ENCODE measurements around the gene CBLC. TPM values are rescaled to one million over a fixed set of nuclear protein-coding genes. Genes with fewer than 3 reads are reported as not detected.

CBLC gene
- total RNA-seq, 1 donor from 2014 or later = not detected

- ChIA-PET CTCF (no interaction called here), POLR2A (interaction anchor here (0.6 kb wide), 1 partner anchor 383 kb away, joined by 9 read pairs; no protein-coding TSS in a partner anchor)
- TF ChIP-seq CTCF (IDR thresholded peaks at IDR 0.05) = no peak
- H3K36me3 Mint-ChIP-seq (ENCODE audit: low read depth) = no peaks in the 10 kb centered on the region
- H3K4me1 Mint-ChIP-seq = peaks cover 4% of the 10 kb centered on the region
- ATAC-seq (ENCODE audit: low read depth) (no peak), DNase-seq (no peak)
- H3K9me3 Mint-ChIP-seq = no peaks in the 10 kb centered on the region
- peaks cover 21% of the 10 kb centered on the region for H3K27me3 Mint-ChIP-seq
- intact Hi-C loops (cut with micrococcal nuclease) = no loop called here
- no peak overlapping the region for H3K4me3 Mint-ChIP-seq
- H3K27ac Mint-ChIP-seq = no peak overlapping the region
These were observed 33.4 kb downstream of the CBLC start for GRCh38 chr19:44811122-44811419.

GRCh38 chr19:44812142-44812718 lies 34.5 kb downstream of the CBLC start:
- no peaks in the 10 kb centered on the region for H3K36me3 Mint-ChIP-seq (ENCODE audit: low read depth)
- H3K27me3 Mint-ChIP-seq = peaks cover 19% of the 10 kb centered on the region
- no peak overlapping the region for H3K4me3 Mint-ChIP-seq
- H3K9me3 Mint-ChIP-seq = no peaks in the 10 kb centered on the region
- intact Hi-C loops (cut with micrococcal nuclease) = no loop called here
- CTCF ChIA-PET = no interaction called here
- POLR2A ChIA-PET = interaction anchor here (0.6 to 1.0 kb wide), 2 partner anchors 8 to 162 kb away, joined by 3 to 4 read pairs; no protein-coding TSS in a partner anchor
- peaks cover 4% of the 10 kb centered on the region for H3K4me1 Mint-ChIP-seq
- no peak for TF ChIP-seq CTCF (IDR thresholded peaks at IDR 0.05)
- H3K27ac Mint-ChIP-seq = no peak overlapping the region
- DNase-seq (no peak), ATAC-seq (ENCODE audit: low read depth) (no peak)

- no peak for ATAC-seq (ENCODE audit: low read depth)
- Mint-ChIP-seq H3K27me3 (peaks cover 19% of the 10 kb centered on the region), H3K9me3 (no peaks in the 10 kb centered on the region)
These were observed 35.6 kb downstream of the CBLC start for GRCh38 chr19:44813070-44813840.

GRCh38 chr19:44813841-44814470 lies 36.3 kb downstream of the CBLC start:
- H3K9me3 Mint-ChIP-seq = no peaks in the 10 kb centered on the region
- ChIA-PET POLR2A (no interaction called here), CTCF (no interaction called here)
- H3K4me3 Mint-ChIP-seq = no peak overlapping the region
- peaks cover 2% of the 10 kb centered on the region for H3K4me1 Mint-ChIP-seq
- H3K36me3 Mint-ChIP-seq (ENCODE audit: low read depth) = no peaks in the 10 kb centered on the region
- no peak overlapping the region for H3K27ac Mint-ChIP-seq
- peaks cover 19% of the 10 kb centered on the region for H3K27me3 Mint-ChIP-seq
- DNase-seq (no peak), ATAC-seq (ENCODE audit: low read depth) (no peak)
- intact Hi-C loops (cut with micrococcal nuclease) = no loop called here
- TF ChIP-seq CTCF (IDR thresholded peaks at IDR 0.05) = no peak

More at GRCh38 chr19:44813070-44813840, 35.6 kb downstream of the CBLC start:
- Mint-ChIP-seq H3K36me3 (ENCODE audit: low read depth) (no peaks in the 10 kb centered on the region), H3K4me1 (peaks cover 4% of the 10 kb centered on the region), H3K27ac (no peak overlapping the region), H3K4me3 (no peak overlapping the region)
- ChIA-PET CTCF (no interaction called here), POLR2A (interaction anchor here (1.0 kb wide), 1 partner anchor 9 kb away, joined by 4 read pairs; no protein-coding TSS in a partner anchor)
- no peak for DNase-seq
- intact Hi-C loops (cut with micrococcal nuclease) = no loop called here
- no peak for TF ChIP-seq CTCF (IDR thresholded peaks at IDR 0.05)

GRCh38 chr19:44814517-44814916 lies 36.8 kb downstream of the CBLC start:
- intact Hi-C loops (cut with micrococcal nuclease) = no loop called here
- no peak for TF ChIP-seq CTCF (IDR thresholded peaks at IDR 0.05)
- Mint-ChIP-seq H3K36me3 (ENCODE audit: low read depth) (no peaks in the 10 kb centered on the region), H3K27ac (no peak overlapping the region), H3K27me3 (peaks cover 18% of the 10 kb centered on the region), H3K4me1 (no peaks in the 10 kb centered on the region), H3K4me3 (no peak overlapping the region), H3K9me3 (no peaks in the 10 kb centered on the region)
- ATAC-seq (ENCODE audit: low read depth) = no peak
- ChIA-PET CTCF (no interaction called here), POLR2A (no interaction called here)
- DNase-seq = no peak

All from activated B cell treated with CpG ODN at 0.5 μM for 24 hours (primary cell).